K562 (cell line): Measurements from ENCODE around the gene STXBP5L. TPM values are rescaled to one million over a fixed set of nuclear protein-coding genes. Genes with fewer than 3 reads are reported as not detected.

Experiments used
- ATAC-seq: fragments of 200-7000 bp; cut with Tn5 transposase; 3 replicates; pipeline ENCODE4 v1.9.1; 2020; ENCODE audit warnings: moderate library complexity
- BruUV-seq: library from RNA; stranded (reverse); fragments of 400-500 nt; replicated peaks from 2 replicates; lab custom pipeline; 2021; lab: Mats Ljungman, UMichigan
- CTCF ChIA-PET: fragments of 300-600 bp; formaldehyde crosslinking; extraction: SDS; loops from one replicate; lab custom pipeline; 2021; ENCODE audit warnings: low intra/inter-chr PET ratio; lab: Yijun Ruan, JAX
- POLR2A ChIA-PET: fragments of 300-600, 350-650 bp; sonication (Branson Sonifier 250); formaldehyde crosslinking; extraction: SDS; loops from one replicate; lab custom pipeline; 2021; ENCODE audit warnings: antibody characterized with exemption, inconsistent platforms; lab: Yijun Ruan, JAX
- DNase-seq, 4 experiments: peaks; one replicate each; pipeline versions ENCODE4 v3.0.0 to v3.0.0-alpha.2; 2011 to 2018; ENCODE audit warnings: low spot score in 3 of 4, mixed read lengths in 3 of 4; ENCODE audit errors: extremely low read depth in 1 of 4
- FAIRE-seq: peaks from 2 replicates; lab custom pipeline; 2011; peaks lifted over from hg19 to GRCh38; lab: Jason Lieb, UNC
- H2AFZ ChIP-seq: 2 replicates; pipeline ENCODE4 v1.6.0; 2011; ENCODE audit warnings: low read depth, low read length, control low read depth, inconsistent platforms
- H3K27ac ChIP-seq: fragments of 200-600 bp; 3 replicates; pipeline ENCODE4 v1.8.0; 2011; ENCODE audit warnings: low read depth, mild to moderate bottlenecking, control low read depth, inconsistent platforms, low read length, moderate library complexity, mixed read lengths; ENCODE audit errors: extremely low read depth
- H3K27me3 ChIP-seq, 2 experiments: fragments of 300-600 bp in 1 of 2; 2 replicates in 1 of 2; 3 replicates in 1 of 2; pipeline versions ENCODE4 v1.6.0 to v1.8.0; 2011; ENCODE audit warnings: inconsistent platforms in 2 of 2, low read length in 2 of 2, mild to moderate bottlenecking in 1 of 2, mixed read lengths in 1 of 2, moderate library complexity in 1 of 2; ENCODE audit not compliant: control insufficient read depth in 2 of 2, insufficient read depth in 2 of 2
- H3K36me3 ChIP-seq: fragments of 300-600 bp; 3 replicates; pipeline ENCODE4 v1.8.0; 2011; ENCODE audit warnings: mild to moderate bottlenecking, low read length, inconsistent platforms; ENCODE audit not compliant: control insufficient read depth, insufficient read depth
- H3K4me1 ChIP-seq, 2 experiments: fragments of 200-600 bp in 1 of 2; replicated peaks in 1 of 2; 2 replicates in 1 of 2; 3 replicates in 1 of 2; pipeline versions ENCODE4 v1.5.1 to v1.8.0; 2011; ENCODE audit warnings: inconsistent platforms in 2 of 2, low read length in 2 of 2, mild to moderate bottlenecking in 1 of 2, mixed read lengths in 1 of 2, moderate library complexity in 1 of 2; ENCODE audit not compliant: control insufficient read depth in 2 of 2, insufficient read depth in 2 of 2
- H3K4me2 ChIP-seq: 2 replicates; pipeline ENCODE4 v1.6.1; 2011; ENCODE audit warnings: low read length, control low read depth, inconsistent platforms, mixed read lengths; ENCODE audit not compliant: insufficient read depth
- H3K4me3 ChIP-seq: fragments of 200-600 bp; sonication (generic), shearing (Covaris generic); 2 replicates; pipeline ENCODE4 v1.5.1; 2016; ENCODE audit warnings: control low read depth, inconsistent platforms
- H3K79me2 ChIP-seq: fragments of 200-600 bp; 3 replicates; pipeline ENCODE4 v1.8.0; 2011; ENCODE audit warnings: low read length, inconsistent platforms; ENCODE audit not compliant: control insufficient read depth, insufficient read depth
- H3K9ac ChIP-seq, 2 experiments: 2 replicates each; pipeline versions ENCODE4 v1.6.0 to v1.6.1; 2011; ENCODE audit warnings: low read depth in 2 of 2, low read length in 2 of 2, control low read depth in 1 of 2, inconsistent platforms in 1 of 2, mild to moderate bottlenecking in 1 of 2, mixed read lengths in 1 of 2; ENCODE audit not compliant: insufficient read depth in 1 of 2
- H3K9me1 ChIP-seq: one replicate; pipeline ENCODE4 v1.6.0; 2011; ENCODE audit warnings: inconsistent platforms, mild to moderate bottlenecking, low read length, moderate library complexity; ENCODE audit not compliant: control insufficient read depth, insufficient read depth
- H3K9me3 ChIP-seq: replicated peaks from 2 replicates; pipeline ENCODE4 v1.5.1; 2011; ENCODE audit warnings: low read depth, low read length, inconsistent platforms; ENCODE audit not compliant: control insufficient read depth, insufficient read depth
- H4K20me1 ChIP-seq: replicated peaks from 2 replicates; pipeline ENCODE4 v1.6.1; 2011; ENCODE audit warnings: low read length, inconsistent platforms, mixed read lengths; ENCODE audit not compliant: control insufficient read depth, insufficient read depth
- EZH2 ChIP-seq: IDR thresholded peaks from 2 replicates; pipeline ENCODE4 v1.6.1; 2012; ENCODE audit warnings: low read depth, mild to moderate bottlenecking, inconsistent platforms, low read length, borderline replicate concordance
- FUS ChIP-seq: fragments of 200-400 bp; formaldehyde crosslinking; optimal IDR thresholded peaks from 2 replicates; pipeline ENCODE3; 2017; ENCODE audit warnings: low read depth, low read length
- JUNB ChIP-seq: fragments of 450-650 bp; formaldehyde crosslinking; conservative IDR thresholded peaks from 2 replicates; pipeline ENCODE4 v1.4.0; 2020; ENCODE audit warnings: mild to moderate bottlenecking
- MTF1 ChIP-seq: fragments of 250-450 bp; sonication (Bioruptor Pico); IDR thresholded peaks from 2 replicates; pipeline ENCODE4 v1.9.0; 2021; ENCODE audit warnings: moderate library complexity, mild to moderate bottlenecking, inconsistent platforms, borderline replicate concordance
- RBM22 ChIP-seq: fragments of 200-400 bp; formaldehyde crosslinking; IDR thresholded peaks from 2 replicates; pipeline ENCODE4 v1.6.1; 2018; ENCODE audit warnings: low read length, low read depth; ENCODE audit not compliant: poor library complexity, severe bottlenecking
- SIN3B ChIP-seq: fragments of 450-650 bp; IDR thresholded peaks from 2 replicates; pipeline ENCODE4 v1.6.1; 2017; ENCODE audit warnings: low read depth, mild to moderate bottlenecking, moderate library complexity
- SMAD4 ChIP-seq: fragments of 250-450 bp; sonication (Bioruptor Pico); conservative IDR thresholded peaks from 2 replicates; pipeline ENCODE4 v1.8.0; 2021; ENCODE audit warnings: inconsistent platforms, mild to moderate bottlenecking, moderate library complexity
- SNRNP70 ChIP-seq: fragments of 200-400 bp; formaldehyde crosslinking; optimal IDR thresholded peaks from 2 replicates; pipeline ENCODE3; 2017; ENCODE audit warnings: low read depth, low read length
- SRF ChIP-seq, 2 experiments: fragments of 250-450, 450-650 bp in 1 of 2; sonication (Bioruptor Pico) in 1 of 2; sonication (generic) in 1 of 2; formaldehyde crosslinking; IDR thresholded peaks; 2 replicates each; pipeline versions ENCODE4 v1.5.0 to v1.5.1; 2020 to 2022; ENCODE audit warnings: mild to moderate bottlenecking in 1 of 2, missing genetic modification reagents in 1 of 2
- TCF7 ChIP-seq: sonication (generic); IDR thresholded peaks from 2 replicates; pipeline ENCODE4 v1.6.1; 2016; ENCODE audit warnings: antibody characterized with exemption, borderline replicate concordance
- ZBTB1 ChIP-seq: sonication (generic); formaldehyde crosslinking; IDR thresholded peaks from 2 replicates; pipeline ENCODE4 v1.8.1; 2023; ENCODE audit warnings: missing genetic modification reagents, low read depth, mild to moderate bottlenecking, borderline replicate concordance
- ZBTB17 ChIP-seq: fragments of 450-650 bp; formaldehyde crosslinking; IDR thresholded peaks from 2 replicates; pipeline ENCODE4 v1.4.0; 2020; ENCODE audit warnings: mild to moderate bottlenecking
- ZFP30 ChIP-seq: fragments of 250-450 bp; sonication (Bioruptor Pico); IDR thresholded peaks from 2 replicates; pipeline ENCODE4 v1.8.0; 2022; ENCODE audit warnings: moderate library complexity, mild to moderate bottlenecking, inconsistent platforms, borderline replicate concordance
- ZNF766 ChIP-seq: fragments of 200-800 bp; sonication (Bioruptor generic); conservative IDR thresholded peaks from 2 replicates; pipeline ENCODE4 v1.6.1; 2016; ENCODE audit warnings: missing genetic modification characterization, missing compliant biosample characterization
- WGBS: fragments of 100-300 bp; shearing (Covaris generic); methylation state at CpG from one replicate; pipeline ENCODE4 v1.1.6; 2016; ENCODE audit warnings: low coverage, mixed read lengths; ENCODE audit not compliant: insufficient coverage; ENCODE audit errors: missing lambda C conversion rate; 5-methylcytosine and 5-hydroxymethylcytosine counted together
- in situ Hi-C: fragments of 300-500 bp; cut with MboI; formaldehyde crosslinking; loops from 4 replicates; pipeline ENCODE4 v1.15.0; 2018; ENCODE audit warnings: inconsistent platforms, mixed read lengths
- intact Hi-C: fragments of 100-400 bp; cut with micrococcal nuclease; formaldehyde crosslinking; loops from 2 replicates; pipeline ENCODE4 v1.14.2; 2022
- polyA plus RNA-seq, 8 experiments: library from polyadenylated mRNA; depleted of rRNA in 4 of 8; stranded (reverse) in 5 of 8; unstranded in 3 of 8; fragments of >200 nt; fragmentation: Nextera tagmentation in 2 of 8; fragmentation: Illumina TruSeq in 1 of 8; extraction: Ambion mirVana in 2 of 8; extraction: Trizol in 1 of 8; gene quantifications; 2 replicates each; pipeline versions ENCODE4 v1.2.1 to v1.2.3, GENCODE V29; 2011 to 2014; ENCODE audit warnings: inconsistent platforms in 1 of 8, missing spikeins in 1 of 8
- total RNA-seq, 7 experiments: library from RNA; depleted of rRNA in 6 of 7; stranded (reverse); fragments of >200 nt in 6 of 7; fragmentation: Illumina TruSeq in 2 of 7; extraction: Trizol in 2 of 7; gene quantifications; 2 replicates each; pipeline versions ENCODE4 v1.2.1 to v1.2.3, GENCODE V29; 2011 to 2021; ENCODE audit warnings: low replicate concordance in 1 of 7
- TF ChIP-seq, protein P1 (sequence below): sonication (generic); IDR thresholded peaks from 2 replicates; pipeline ENCODE4 v1.6.1; 2016
- TF ChIP-seq, protein P2 (sequence below): fragments of 250-450 bp; sonication (Bioruptor Pico); IDR thresholded peaks from 2 replicates; pipeline ENCODE4 v1.8.0; 2021; ENCODE audit warnings: moderate library complexity, mild to moderate bottlenecking, inconsistent platforms
- TF ChIP-seq, protein P3 (sequence below): fragments of 200-400 bp; formaldehyde crosslinking; IDR thresholded peaks from 2 replicates; pipeline ENCODE4 v1.6.1; 2017; ENCODE audit warnings: mild to moderate bottlenecking, low read depth, low read length, moderate library complexity
- TF ChIP-seq, protein P4 (sequence below): fragments of 250-450 bp; sonication (Bioruptor Pico); IDR thresholded peaks from 2 replicates; pipeline ENCODE4 v1.4.0; 2020
- TF ChIP-seq, protein P5 (sequence below), 2 experiments: fragments of 250-450 bp in 1 of 2; fragments of 450-650 bp in 1 of 2; sonication (Bioruptor Pico) in 1 of 2; IDR thresholded peaks; 2 replicates each; pipeline versions ENCODE4 v1.6.1 to v1.8.0; 2016 to 2021; ENCODE audit warnings: mild to moderate bottlenecking in 2 of 2, moderate library complexity in 2 of 2, missing compliant biosample characterization in 1 of 2, missing genetic modification characterization in 1 of 2

Gene STXBP5L
- total and polyA plus RNA-seq, 9 of the 15 experiments (the other 6 are each of a cell fraction or from before 2014, with no cell fraction given), result 0.03 to 0.04 (median 0.03) TPM; not detected in 6

- no peaks in the 10 kb centered on the region for H3K4me1 ChIP-seq
- no peaks in the 10 kb centered on the region for H3K9me1 ChIP-seq
- 0% methylated on average over 2 of the region's 2 CpGs for WGBS
- H2AFZ ChIP-seq, result no peak overlapping the region
- intact Hi-C loops, result no loop called here
- no peak overlapping the region for H3K4me2 ChIP-seq
- H3K9me3 ChIP-seq, result no peaks in the 10 kb centered on the region
- no peak overlapping the region for H3K27ac ChIP-seq
- CTCF ChIA-PET, result no interaction called here
- H3K36me3 ChIP-seq, result no peaks in the 10 kb centered on the region
- POLR2A ChIA-PET, result no interaction called here
- in situ Hi-C loops, result no loop called here
- ATAC-seq, result no peak
- no peak for FAIRE-seq
- H4K20me1 ChIP-seq, result no peaks in the 10 kb centered on the region
- no peak for DNase-seq
- no TSS peak for BruUV-seq
- H3K27me3 ChIP-seq, result no peaks in the 10 kb centered on the region
- H3K9ac ChIP-seq, result no peak overlapping the region
- H3K79me2 ChIP-seq, result no peaks in the 10 kb centered on the region
- H3K4me3 ChIP-seq, result no peak overlapping the region
- TF ChIP-seq ZBTB17 (no peak), SMAD4 (CRISPR knock-in tag) (no peak), JUNB (CRISPR knock-in tag) (no peak), MTF1 (CRISPR knock-in tag) (no peak), ZNF766 (CRISPR knock-in tag) (no peak), TCF7 (no peak), ZFP30 (CRISPR knock-in tag) (no peak), SRF (CRISPR knock-in tag; IDR thresholded peaks at IDR 0.05) (no peak), RBM22 (no peak), FUS (no peak), SIN3B (no peak), ZBTB1 (CRISPR knock-in tag) (no peak), SNRNP70 (no peak), EZH2 (no peak)
- TF ChIP-seq, protein P1, sequence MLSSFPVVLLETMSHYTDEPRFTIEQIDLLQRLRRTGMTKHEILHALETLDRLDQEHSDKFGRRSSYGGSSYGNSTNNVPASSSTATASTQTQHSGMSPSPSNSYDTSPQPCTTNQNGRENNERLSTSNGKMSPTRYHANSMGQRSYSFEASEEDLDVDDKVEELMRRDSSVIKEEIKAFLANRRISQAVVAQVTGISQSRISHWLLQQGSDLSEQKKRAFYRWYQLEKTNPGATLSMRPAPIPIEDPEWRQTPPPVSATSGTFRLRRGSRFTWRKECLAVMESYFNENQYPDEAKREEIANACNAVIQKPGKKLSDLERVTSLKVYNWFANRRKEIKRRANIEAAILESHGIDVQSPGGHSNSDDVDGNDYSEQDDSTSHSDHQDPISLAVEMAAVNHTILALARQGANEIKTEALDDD, result no peak
- TF ChIP-seq, protein P2, sequence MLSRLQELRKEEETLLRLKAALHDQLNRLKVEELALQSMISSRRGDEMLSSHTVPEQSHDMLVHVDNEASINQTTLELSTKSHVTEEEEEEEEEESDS (CRISPR knock-in tag), result no peak
- TF ChIP-seq, protein P3, sequence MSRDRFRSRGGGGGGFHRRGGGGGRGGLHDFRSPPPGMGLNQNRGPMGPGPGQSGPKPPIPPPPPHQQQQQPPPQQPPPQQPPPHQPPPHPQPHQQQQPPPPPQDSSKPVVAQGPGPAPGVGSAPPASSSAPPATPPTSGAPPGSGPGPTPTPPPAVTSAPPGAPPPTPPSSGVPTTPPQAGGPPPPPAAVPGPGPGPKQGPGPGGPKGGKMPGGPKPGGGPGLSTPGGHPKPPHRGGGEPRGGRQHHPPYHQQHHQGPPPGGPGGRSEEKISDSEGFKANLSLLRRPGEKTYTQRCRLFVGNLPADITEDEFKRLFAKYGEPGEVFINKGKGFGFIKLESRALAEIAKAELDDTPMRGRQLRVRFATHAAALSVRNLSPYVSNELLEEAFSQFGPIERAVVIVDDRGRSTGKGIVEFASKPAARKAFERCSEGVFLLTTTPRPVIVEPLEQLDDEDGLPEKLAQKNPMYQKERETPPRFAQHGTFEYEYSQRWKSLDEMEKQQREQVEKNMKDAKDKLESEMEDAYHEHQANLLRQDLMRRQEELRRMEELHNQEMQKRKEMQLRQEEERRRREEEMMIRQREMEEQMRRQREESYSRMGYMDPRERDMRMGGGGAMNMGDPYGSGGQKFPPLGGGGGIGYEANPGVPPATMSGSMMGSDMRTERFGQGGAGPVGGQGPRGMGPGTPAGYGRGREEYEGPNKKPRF, result no peak
- TF ChIP-seq, protein P4, sequence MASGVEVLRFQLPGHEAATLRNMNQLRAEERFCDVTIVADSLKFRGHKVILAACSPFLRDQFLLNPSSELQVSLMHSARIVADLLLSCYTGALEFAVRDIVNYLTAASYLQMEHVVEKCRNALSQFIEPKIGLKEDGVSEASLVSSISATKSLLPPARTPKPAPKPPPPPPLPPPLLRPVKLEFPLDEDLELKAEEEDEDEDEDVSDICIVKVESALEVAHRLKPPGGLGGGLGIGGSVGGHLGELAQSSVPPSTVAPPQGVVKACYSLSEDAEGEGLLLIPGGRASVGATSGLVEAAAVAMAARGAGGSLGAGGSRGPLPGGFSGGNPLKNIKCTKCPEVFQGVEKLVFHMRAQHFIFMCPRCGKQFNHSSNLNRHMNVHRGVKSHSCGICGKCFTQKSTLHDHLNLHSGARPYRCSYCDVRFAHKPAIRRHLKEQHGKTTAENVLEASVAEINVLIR (CRISPR knock-in tag), result no peak
- TF ChIP-seq, protein P5, sequence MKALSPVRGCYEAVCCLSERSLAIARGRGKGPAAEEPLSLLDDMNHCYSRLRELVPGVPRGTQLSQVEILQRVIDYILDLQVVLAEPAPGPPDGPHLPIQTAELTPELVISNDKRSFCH (CRISPR knock-in tag; IDR thresholded peaks at IDR 0.05), result no peak
- TF ChIP-seq, protein P5 (tag; IDR thresholded peaks at IDR 0.05), result no peak
Observed at GRCh38 chr3:120931593-120931992, 23.6 kb downstream of the STXBP5L start.
